HG02623 (cell line): Measurements from ENCODE around the gene CRLF3.
"Not testable (repeated sequence)": the region's sequence is repeated elsewhere in the genome, so short reads cannot be mapped to it uniquely, and the experiment has no call there.

Experiments
- ATAC-seq: cut with Tn5 transposase; IDR thresholded peaks from one replicate; pipeline ENCODE4 v1.9.1; 2021; ENCODE audit warnings: moderate library complexity; ENCODE audit not compliant: unreplicated experiment

CRLF3 gene

GRCh38 chr17:30814860-30815259 is 9.6 kb downstream of the CRLF3 start:
- ATAC-seq: not testable (repeated sequence)

DNA sequence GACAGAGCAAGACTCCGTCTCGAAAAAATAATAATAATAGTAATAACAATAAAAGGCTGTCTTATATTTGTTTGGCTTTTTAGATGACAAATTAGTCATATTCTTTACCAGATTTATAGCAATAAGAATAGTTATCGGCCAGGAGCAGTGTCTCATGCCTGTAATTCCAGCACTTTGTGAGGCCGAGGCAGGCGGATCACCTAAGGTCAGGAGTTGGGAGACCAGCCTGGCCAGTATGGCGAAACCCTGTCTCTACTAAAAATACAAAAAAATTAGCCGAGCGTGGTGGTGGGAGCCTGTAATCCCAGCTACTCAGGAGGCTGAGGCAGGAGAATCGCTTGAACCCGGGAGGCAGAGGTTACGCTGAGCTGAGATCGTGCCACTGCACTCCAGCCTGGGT is 10.3 kb downstream of the CRLF3 start:
- ATAC-seq: not testable (repeated sequence)

DNA sequence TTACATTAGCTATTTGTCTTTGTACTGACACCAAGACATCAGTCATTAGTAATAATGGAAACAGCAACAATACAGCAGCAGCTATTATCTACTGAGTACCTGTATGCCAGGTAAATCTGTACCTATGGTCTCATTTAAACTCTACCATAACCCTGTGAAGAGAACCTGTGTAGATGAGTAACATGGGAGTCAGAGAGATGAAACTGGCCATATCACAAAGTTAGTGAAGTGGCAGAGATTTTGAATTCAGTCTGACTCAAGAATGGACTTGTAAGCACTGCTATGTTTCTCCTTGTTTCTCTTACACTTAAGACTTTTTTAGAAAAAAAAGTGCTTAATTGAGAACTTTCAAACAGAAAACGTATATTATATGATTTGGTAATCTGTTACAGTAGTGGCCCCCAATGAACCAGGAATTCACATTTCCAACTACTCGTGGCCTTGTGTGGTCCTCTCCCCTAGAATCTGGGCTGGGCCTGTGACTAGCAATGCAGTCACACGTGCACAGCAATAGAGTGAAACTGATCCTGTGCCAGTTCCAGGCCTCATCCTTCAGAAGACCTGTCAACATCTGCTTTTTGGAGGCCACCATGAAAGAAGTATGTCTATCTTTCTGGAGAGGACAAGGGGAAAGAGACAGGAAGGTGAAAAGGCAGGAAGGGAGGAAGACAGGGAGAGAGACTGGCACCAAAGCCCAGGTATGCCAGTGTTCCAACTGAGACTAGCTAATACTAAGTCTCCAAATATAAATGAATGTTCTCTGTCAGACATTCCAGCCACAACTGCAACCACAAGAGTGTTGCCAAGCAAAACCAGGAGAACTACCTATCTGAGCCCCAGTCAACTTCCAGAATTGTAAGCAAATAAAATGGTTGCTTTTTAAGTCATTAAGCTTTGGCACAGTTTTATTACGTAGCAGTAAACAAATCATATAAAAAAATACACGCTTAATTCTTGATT is 12.0 kb downstream of the CRLF3 start:
- no peak for ATAC-seq

DNA sequence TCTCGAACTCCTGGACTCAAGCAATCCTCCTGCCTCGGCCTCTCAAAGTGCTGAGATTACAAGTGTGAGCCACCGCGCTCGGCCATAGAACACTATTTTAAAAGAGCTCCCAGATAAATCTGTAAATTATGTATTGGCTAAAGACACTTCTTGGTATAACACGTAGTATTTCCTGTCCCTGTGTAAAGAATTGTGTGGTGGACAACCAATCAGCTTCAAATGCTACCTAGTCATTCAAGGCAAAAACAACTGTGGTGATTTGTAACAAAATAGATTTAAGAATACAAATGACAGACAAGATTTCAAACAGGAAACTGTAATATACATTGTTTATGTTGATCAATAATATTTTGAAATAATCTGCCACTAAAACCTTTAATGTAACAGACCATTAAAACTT is 14.6 kb downstream of the CRLF3 start:
- no peak for ATAC-seq

GRCh38 chr17:30808785-30809286 is 15.7 kb downstream of the CRLF3 start:
- peak; percentile 78 for ATAC-seq

- ATAC-seq: no peak
Measured at GRCh38 chr17:30807896-30808295, 16.6 kb downstream of the CRLF3 start.

DNA sequence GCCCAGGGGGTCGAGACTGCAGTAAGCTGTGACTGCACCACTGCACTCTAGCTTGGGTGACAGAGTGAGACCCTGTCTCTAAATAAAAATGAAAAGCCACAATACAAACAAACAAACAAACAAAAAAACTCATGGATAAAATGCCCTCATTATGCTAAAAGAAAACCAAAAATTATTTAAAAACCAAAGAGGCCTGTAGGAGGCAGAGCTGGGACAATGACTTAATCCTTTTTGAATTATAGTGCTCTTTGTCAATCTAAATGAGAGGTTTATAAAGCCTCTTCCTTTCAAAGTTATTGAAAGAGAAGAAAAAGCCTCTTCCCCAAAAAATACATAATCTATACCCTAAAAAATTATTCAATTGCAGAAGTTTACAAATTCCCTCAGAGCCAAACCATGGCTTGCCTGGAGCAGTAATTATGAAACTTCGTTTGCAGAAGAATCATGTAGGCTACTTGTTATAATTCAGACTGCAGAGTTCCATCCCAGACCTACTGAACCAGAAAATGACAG is 18.5 kb downstream of the CRLF3 start:
- no peak for ATAC-seq

- no peak for ATAC-seq
Measured at GRCh38 chr17:30801671-30802070, 22.8 kb downstream of the CRLF3 start.

GRCh38 chr17:30796016-30796415 is 28.5 kb downstream of the CRLF3 start:
- ATAC-seq: no peak

DNA sequence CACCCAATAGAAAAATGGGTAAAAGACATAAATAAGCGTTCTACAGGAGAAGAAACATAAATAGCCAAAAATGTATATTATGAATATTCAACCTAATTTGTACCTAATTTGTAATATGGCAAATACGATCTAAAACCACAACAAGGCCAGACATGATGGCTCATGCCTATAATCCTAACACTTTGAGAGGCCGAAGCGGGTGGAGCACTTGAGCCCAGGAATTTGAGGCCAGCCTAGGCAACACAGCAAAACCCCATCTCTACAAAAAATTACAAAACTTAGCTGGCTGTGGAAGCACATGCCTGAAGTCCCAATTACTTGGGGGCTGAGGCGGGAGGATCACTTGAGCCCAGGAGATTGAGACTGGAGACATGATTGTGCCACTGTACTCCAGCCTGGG is 30.1 kb downstream of the CRLF3 start:
- ATAC-seq: no peak

DNA sequence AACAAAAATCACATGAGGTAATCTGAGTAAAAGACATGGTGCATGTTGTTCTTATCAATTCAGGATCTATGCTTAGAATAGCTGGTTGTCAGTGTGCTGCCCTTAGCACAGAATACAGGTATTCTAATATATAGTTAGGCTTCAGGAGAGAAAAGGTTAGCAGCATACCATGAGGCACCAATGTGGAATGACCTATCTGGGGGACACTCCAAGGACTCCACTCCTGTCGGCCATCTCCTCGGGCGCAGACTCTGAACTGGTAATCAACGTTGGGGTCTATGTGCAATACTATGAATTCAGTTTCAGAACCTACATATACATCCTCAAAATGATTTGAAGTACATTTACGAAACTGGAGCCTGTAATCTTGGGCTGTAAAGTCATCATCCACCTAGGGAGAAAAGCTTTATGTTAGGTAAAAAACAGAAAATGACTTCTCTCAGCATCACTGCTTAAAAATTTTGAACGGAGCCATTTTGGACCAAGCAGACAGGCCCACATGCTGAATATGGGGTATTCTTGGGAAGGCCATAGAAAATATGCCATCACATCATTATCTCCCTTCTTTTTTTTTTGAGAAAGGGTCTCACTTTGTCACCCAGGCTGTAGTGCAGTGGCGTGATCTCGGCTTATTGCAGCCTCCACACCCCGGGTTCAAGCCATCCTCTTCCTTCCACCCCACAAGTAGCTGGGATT is 31.1 kb downstream of the CRLF3 start:
- ATAC-seq: no peak

GRCh38 chr17:30790279-30790678 is 34.2 kb downstream of the CRLF3 start:
- no peak for ATAC-seq

GRCh38 chr17:30788918-30789317 is 35.6 kb downstream of the CRLF3 start:
- no peak for ATAC-seq

- no peak for ATAC-seq
Measured at GRCh38 chr17:30782206-30782605, 42.3 kb downstream of the CRLF3 start.

DNA sequence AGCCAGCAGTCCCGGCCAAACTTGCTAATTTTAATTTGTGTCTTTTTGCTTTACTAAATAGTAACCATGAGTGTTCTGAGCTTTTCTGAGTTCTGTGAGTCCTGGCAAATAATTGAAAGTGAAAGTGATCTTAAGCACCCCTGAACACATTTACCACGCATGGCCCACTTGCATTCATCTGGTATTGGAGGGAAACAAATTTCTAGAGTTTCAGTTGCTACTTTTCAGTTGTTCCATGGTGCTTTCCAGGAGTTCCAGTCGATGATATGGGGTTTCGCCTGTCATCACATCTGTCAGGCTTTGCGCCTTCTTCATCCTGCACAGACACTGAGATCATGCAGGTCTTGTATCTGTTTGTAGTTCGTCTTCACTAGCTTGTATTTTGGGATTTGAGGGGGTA is 44.1 kb downstream of the CRLF3 start:
- no peak for ATAC-seq

DNA sequence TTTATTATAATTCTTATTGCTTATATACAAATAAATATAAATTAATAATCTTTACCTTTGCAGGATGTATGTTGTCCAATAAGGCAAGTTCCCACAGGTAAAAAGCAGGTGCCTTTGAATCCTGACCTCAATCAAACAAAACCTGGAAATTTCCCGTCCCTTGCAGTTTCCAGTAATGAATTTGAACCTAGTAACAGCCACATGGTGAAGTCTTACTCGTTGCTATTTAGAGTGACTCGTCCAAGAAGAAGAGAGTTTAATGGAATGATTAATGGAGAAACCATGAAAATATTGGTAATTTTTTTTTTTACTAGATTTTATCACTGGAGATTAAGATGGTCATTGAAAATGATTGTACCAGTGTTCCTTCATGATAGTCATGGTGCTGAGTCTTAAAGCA is 55.7 kb downstream of the CRLF3 start:
- ATAC-seq: not testable (repeated sequence)

DNA sequence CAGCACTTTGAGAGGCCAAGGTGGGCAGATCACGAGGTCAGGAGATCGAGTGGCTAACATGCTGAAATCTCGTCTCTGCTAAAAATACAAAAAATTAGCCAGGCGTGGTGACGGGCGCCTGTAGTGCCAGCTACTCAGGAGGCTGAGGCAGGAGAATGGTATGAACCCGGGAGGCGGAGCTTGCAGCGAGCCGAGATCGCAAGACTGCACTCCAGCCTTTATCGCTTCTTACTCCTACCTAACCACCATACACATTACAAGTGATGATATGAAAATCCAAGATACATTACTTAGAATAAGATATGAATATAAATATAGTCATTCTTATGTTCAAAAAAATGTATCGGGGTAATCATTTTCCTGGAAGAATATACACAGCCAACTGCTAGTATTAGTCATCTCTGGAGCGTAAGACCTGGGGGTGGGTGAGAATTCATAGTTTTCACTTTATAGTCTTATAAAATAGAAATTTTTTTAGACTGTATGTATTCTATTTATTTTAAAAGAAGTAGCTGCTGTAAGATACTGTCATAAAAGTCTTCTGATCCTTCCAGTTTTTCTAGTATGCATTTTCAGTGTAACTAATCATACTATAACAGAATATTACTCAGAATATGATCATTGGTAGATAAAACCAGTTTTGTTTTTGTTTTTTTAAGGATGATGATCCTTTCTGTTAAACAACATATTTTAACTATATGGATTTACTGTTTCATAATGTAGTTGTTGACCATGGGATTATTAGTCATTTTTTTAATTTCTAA is 56.7 kb downstream of the CRLF3 start:
- ATAC-seq: not testable (repeated sequence)

DNA sequence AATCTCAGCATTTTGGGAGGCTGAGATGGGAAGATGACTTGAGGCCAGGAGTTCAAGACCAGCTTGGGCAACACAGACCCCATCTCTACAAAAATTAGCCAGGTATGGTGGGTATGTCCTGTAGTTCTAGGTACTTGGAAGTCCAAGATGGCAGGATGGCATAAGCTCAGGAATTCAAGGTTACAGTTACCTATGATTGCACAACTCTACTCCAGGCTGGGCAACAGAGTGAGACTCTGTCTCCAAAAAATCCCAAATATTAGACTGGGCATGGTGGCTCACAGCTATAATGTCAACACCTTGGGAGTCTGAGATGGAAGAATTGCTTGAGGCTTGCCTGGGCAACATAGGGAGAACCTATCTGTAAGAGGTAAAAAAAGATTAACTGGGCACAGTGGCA is 63.4 kb downstream of the CRLF3 start:
- no peak for ATAC-seq

- ATAC-seq: not testable (repeated sequence)
Measured at GRCh38 chr17:30753291-30753690, 71.2 kb downstream of the CRLF3 start.

- ATAC-seq: not testable (repeated sequence)
Measured at GRCh38 chr17:30750982-30751381, 73.5 kb downstream of the CRLF3 start.

GRCh38 chr17:30747621-30748020 is 76.9 kb downstream of the CRLF3 start:
- not testable (repeated sequence) for ATAC-seq
